Stomach smooth muscle (tissue), 2 donors: ENCODE data around the gene TRAPPC8.
"Not testable (repeated sequence)": the region's sequence is repeated elsewhere in the genome, so short reads cannot be mapped to it uniquely, and the experiment has no call there.

Experiments
- H3K27ac ChIP-seq: one replicate; pipeline ENCODE4 v1.7.0; 2013; ENCODE audit warnings: mild to moderate bottlenecking, low read length, inconsistent platforms
- H3K27me3 ChIP-seq, 2 donors: one replicate each; pipeline ENCODE4 v1.7.0; 2013; ENCODE audit warnings: low read length in 2 of 2; ENCODE audit not compliant: insufficient read depth in 2 of 2, control insufficient read depth in 1 of 2
- H3K36me3 ChIP-seq, 2 donors: one replicate each; pipeline ENCODE4 v1.7.0; 2013; ENCODE audit warnings: low read length in 2 of 2; ENCODE audit not compliant: control insufficient read depth in 2 of 2, insufficient read depth in 2 of 2
- H3K4me1 ChIP-seq: one replicate; pipeline ENCODE4 v1.7.0; 2013; ENCODE audit warnings: low read length; ENCODE audit not compliant: control insufficient read depth, insufficient read depth
- H3K4me3 ChIP-seq, 2 donors: one replicate each; pipeline ENCODE4 v1.7.0; 2013; ENCODE audit warnings: low read length in 2 of 2
- H3K9ac ChIP-seq, 2 donors: one replicate each; pipeline ENCODE4 v1.7.0; 2013; ENCODE audit warnings: low read length in 2 of 2, mild to moderate bottlenecking in 1 of 2
- H3K9me3 ChIP-seq, 2 donors: one replicate each; pipeline ENCODE4 v1.7.0; 2013; ENCODE audit warnings: low read length in 2 of 2; ENCODE audit not compliant: control insufficient read depth in 2 of 2
- donor health status: healthy.
- donor health status: Pancreatic carcinoma.

The TRAPPC8 gene

GRCh38 chr18:31825772-31826171 is 117.2 kb downstream of the TRAPPC8 start:
- Histone ChIP-seq H3K27me3 (no peaks in the 10 kb centered on the region), H3K4me3 (no peak overlapping the region), H3K4me1 (no peaks in the 10 kb centered on the region), H3K27ac (no peak overlapping the region), H3K9me3 (no peaks in the 10 kb centered on the region), H3K36me3 (peaks cover 5 to 9% of the 10 kb centered on the region in 2 donors), H3K9ac (no peak overlapping the region)

GRCh38 chr18:31821545-31822171 is 121.3 kb downstream of the TRAPPC8 start:
- Histone ChIP-seq H3K4me3 (no peak overlapping the region), H3K9me3 (no peaks in the 10 kb centered on the region), H3K27me3 (no peaks in the 10 kb centered on the region), H3K36me3 (no peaks in the 10 kb centered on the region), H3K9ac (no peak overlapping the region), H3K27ac (no peak overlapping the region), H3K4me1 (no peaks in the 10 kb centered on the region)

GRCh38 chr18:31819925-31820229 is 123.1 kb downstream of the TRAPPC8 start:
- Histone ChIP-seq H3K27ac (no peak overlapping the region), H3K27me3 (no peaks in the 10 kb centered on the region), H3K4me3 (no peak overlapping the region), H3K4me1 (no peaks in the 10 kb centered on the region), H3K9ac (no peak overlapping the region), H3K36me3 (no peaks in the 10 kb centered on the region), H3K9me3 (no peaks in the 10 kb centered on the region)

- H3K4me3 ChIP-seq = no peak overlapping the region
- H3K27ac ChIP-seq = no peak overlapping the region
These were observed 123.6 kb downstream of the TRAPPC8 start for GRCh38 chr18:31819106-31819924.

GRCh38 chr18:31814132-31814531 is 128.8 kb downstream of the TRAPPC8 start:
- Histone ChIP-seq H3K27me3 (no peaks in the 10 kb centered on the region), H3K9ac (no peak overlapping the region), H3K27ac (no peak overlapping the region), H3K4me1 (no peaks in the 10 kb centered on the region), H3K36me3 (no peaks in the 10 kb centered on the region), H3K9me3 (no peaks in the 10 kb centered on the region), H3K4me3 (no peak overlapping the region)

More at GRCh38 chr18:31819106-31819924, 123.6 kb downstream of the TRAPPC8 start:
- no peaks in the 10 kb centered on the region for H3K4me1 ChIP-seq
- no peaks in the 10 kb centered on the region for H3K9me3 ChIP-seq
- no peaks in the 10 kb centered on the region for H3K27me3 ChIP-seq
- no peaks in the 10 kb centered on the region for H3K36me3 ChIP-seq
- no peak overlapping the region for H3K9ac ChIP-seq

GRCh38 chr18:31810336-31811130 is 132.4 kb downstream of the TRAPPC8 start:
- not testable (repeated sequence) for H3K36me3 ChIP-seq, H3K9me3 ChIP-seq, H3K9ac ChIP-seq, H3K4me1 ChIP-seq, H3K27ac ChIP-seq, H3K27me3 ChIP-seq, H3K4me3 ChIP-seq

GRCh38 chr18:31809049-31809448 is 133.9 kb downstream of the TRAPPC8 start:
- H3K4me1 ChIP-seq, H3K36me3 ChIP-seq, H3K9ac ChIP-seq, H3K27me3 ChIP-seq, H3K9me3 ChIP-seq, H3K27ac ChIP-seq, H3K4me3 ChIP-seq: not testable (repeated sequence)

- no peaks in the 10 kb centered on the region for H3K9me3 ChIP-seq
- no peaks in the 10 kb centered on the region for H3K27me3 ChIP-seq
- no peaks in the 10 kb centered on the region for H3K36me3 ChIP-seq
- no peaks in the 10 kb centered on the region for H3K4me1 ChIP-seq
- no peak overlapping the region for H3K27ac ChIP-seq
- no peak overlapping the region for H3K4me3 ChIP-seq
- no peak overlapping the region for H3K9ac ChIP-seq
These were observed 141.8 kb downstream of the TRAPPC8 start for GRCh38 chr18:31801078-31801477.

GRCh38 chr18:31799257-31799656 is 143.7 kb downstream of the TRAPPC8 start:
- H3K4me1 ChIP-seq, H3K27ac ChIP-seq, H3K9me3 ChIP-seq, H3K9ac ChIP-seq, H3K4me3 ChIP-seq, H3K27me3 ChIP-seq, H3K36me3 ChIP-seq: not testable (repeated sequence)

GRCh38 chr18:31798399-31798798 is 144.5 kb downstream of the TRAPPC8 start:
- H3K4me1 ChIP-seq = no peaks in the 10 kb centered on the region
- H3K36me3 ChIP-seq = no peaks in the 10 kb centered on the region
- no peak overlapping the region for H3K9ac ChIP-seq
- no peaks in the 10 kb centered on the region for H3K27me3 ChIP-seq
- no peak overlapping the region for H3K27ac ChIP-seq
- H3K4me3 ChIP-seq = no peak overlapping the region
- no peaks in the 10 kb centered on the region for H3K9me3 ChIP-seq

GRCh38 chr18:31795747-31796146 is 147.2 kb downstream of the TRAPPC8 start:
- Histone ChIP-seq H3K9me3 (no peaks in the 10 kb centered on the region), H3K36me3 (no peaks in the 10 kb centered on the region), H3K4me3 (no peak overlapping the region), H3K27me3 (no peaks in the 10 kb centered on the region), H3K27ac (no peak overlapping the region), H3K9ac (no peak overlapping the region), H3K4me1 (no peaks in the 10 kb centered on the region)
